Measurements from ENCODE around the gene TESK2.
"Not testable (repeated sequence)": the region's sequence is repeated elsewhere in the genome, so short reads cannot be mapped to it uniquely, and the experiment has no call there.

Gene TESK2

GRCh38 chr1:45516465-45516864 lies 25.5 kb upstream of the TESK2 start:
- DNase-seq (ENCODE audit: low spot score): no peak
- no peak for TF ChIP-seq CTCF (IDR thresholded peaks at IDR 0.05; ENCODE audit: extremely low read depth, insufficient read depth, missing control alignments)
- in situ Hi-C loops (cut with MboI; ENCODE audit: low pct_unique_long_range_greater_than_20kb, low sequenced_read_pairs, unreplicated experiment): no loop called here

GRCh38 chr1:45516036-45516435 lies 25.1 kb upstream of the TESK2 start:
- TF ChIP-seq CTCF (IDR thresholded peaks at IDR 0.05; ENCODE audit: extremely low read depth, insufficient read depth, missing control alignments): no peak
- in situ Hi-C loops (cut with MboI; ENCODE audit: low pct_unique_long_range_greater_than_20kb, low sequenced_read_pairs, unreplicated experiment): no loop called here
- DNase-seq (ENCODE audit: low spot score): no peak

DNA sequence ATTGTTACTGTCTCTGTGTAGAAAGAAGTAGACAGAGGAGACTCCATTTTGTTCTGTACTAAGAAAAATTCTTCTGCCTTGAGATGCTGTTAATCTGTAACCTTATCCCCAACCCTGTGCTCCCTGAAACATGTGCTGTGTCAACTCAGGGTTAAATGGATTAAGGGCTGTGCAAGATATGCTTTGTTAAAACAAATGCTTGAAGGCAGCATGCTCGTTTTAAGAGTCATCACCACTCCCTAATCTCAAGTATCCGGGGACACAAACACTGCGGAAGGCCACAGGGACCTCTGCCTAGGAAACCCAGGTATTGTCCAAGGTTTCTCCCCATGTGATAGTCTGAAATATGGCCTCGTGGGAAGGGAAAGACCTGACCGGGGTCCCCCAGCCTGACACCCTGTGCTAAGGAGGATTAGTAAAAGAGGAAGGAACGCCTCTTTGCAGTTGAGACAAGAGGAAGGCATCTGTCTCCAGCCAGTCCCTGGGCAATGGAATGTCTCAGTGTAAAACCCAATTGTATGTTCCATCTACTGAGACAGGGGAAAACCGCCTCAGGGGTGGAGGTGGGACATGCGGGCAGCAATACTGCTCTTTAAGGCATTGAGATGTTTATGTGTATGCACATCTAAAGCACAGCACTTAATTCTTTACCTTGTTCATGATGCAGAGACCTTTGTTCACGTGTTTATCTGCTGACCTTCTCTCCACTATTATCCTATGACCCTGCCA lies 22.7 kb upstream of the TESK2 start:
- DNase-seq (ENCODE audit: low spot score); in situ Hi-C loops (cut with MboI; ENCODE audit: low pct_unique_long_range_greater_than_20kb, low sequenced_read_pairs, unreplicated experiment): not testable (repeated sequence)

- DNase-seq (ENCODE audit: low spot score): peak; percentile 58
- TF ChIP-seq CTCF (IDR thresholded peaks at IDR 0.05; ENCODE audit: extremely low read depth, insufficient read depth, missing control alignments): peak; percentile 84
- in situ Hi-C loops (cut with MboI; ENCODE audit: low pct_unique_long_range_greater_than_20kb, low sequenced_read_pairs, unreplicated experiment): no loop called here
These were observed 21.7 kb upstream of the TESK2 start for GRCh38 chr1:45512641-45513054.

DNA sequence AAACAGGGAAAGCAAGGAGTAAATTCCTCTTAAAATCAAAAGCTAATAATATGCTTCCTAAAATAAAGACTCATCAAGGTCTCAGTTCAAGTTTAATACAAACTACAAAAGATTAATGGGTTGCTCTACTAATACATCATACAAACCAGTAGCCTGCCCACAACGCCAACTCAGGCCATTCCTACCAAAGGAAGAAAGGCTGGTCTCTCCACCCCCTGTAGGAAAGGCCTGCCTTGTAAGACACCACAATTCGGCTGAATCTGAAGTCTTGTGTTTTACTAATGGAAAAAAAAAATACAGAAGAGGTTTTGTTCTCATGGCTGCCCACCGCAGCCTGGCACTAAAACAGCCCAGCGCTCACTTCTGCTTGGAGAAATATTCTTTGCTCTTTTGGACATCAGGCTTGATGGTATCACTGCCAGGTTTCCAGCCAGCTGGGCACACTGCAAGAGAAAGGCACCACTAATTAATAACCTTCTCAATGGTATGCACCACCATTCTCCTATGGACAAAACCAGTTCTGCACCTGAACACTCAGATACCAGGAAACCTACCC lies 20.1 kb upstream of the TESK2 start:
- no peak for TF ChIP-seq CTCF (IDR thresholded peaks at IDR 0.05; ENCODE audit: extremely low read depth, insufficient read depth, missing control alignments)
- in situ Hi-C loops (cut with MboI; ENCODE audit: low pct_unique_long_range_greater_than_20kb, low sequenced_read_pairs, unreplicated experiment): no loop called here
- DNase-seq (ENCODE audit: low spot score): no peak

- in situ Hi-C loops (cut with MboI; ENCODE audit: low pct_unique_long_range_greater_than_20kb, low sequenced_read_pairs, unreplicated experiment): no loop called here
- no peak for DNase-seq (ENCODE audit: low spot score)
- TF ChIP-seq CTCF (IDR thresholded peaks at IDR 0.05; ENCODE audit: extremely low read depth, insufficient read depth, missing control alignments): no peak
These were observed 19.3 kb upstream of the TESK2 start for GRCh38 chr1:45510036-45510971.
